SH-SY5Y (cell line): Measurements from ENCODE around the gene MFSD2B.

ENCODE experiments used
- GATA2 ChIP-seq: IDR thresholded peaks from 2 replicates; pipeline ENCODE4 v1.6.1; 2011; ENCODE audit warnings: mild to moderate bottlenecking, low read depth, low read length
- GATA3 ChIP-seq: IDR thresholded peaks from 2 replicates; pipeline ENCODE4 v1.6.1; 2011; ENCODE audit warnings: low read depth, mild to moderate bottlenecking, low read length, moderate library complexity

MFSD2B gene

GRCh38 chr2:24012521-24013188 is 2.8 kb downstream of the MFSD2B start:
- TF ChIP-seq GATA2 (no peak), GATA3 (no peak)

GRCh38 chr2:24015562-24016375 is 5.9 kb downstream of the MFSD2B start:
- TF ChIP-seq GATA2, result no peak
- no peak for TF ChIP-seq GATA3

- no peak for TF ChIP-seq GATA2
These were observed 6.5 kb downstream of the MFSD2B start for GRCh38 chr2:24016376-24016761.

- TF ChIP-seq GATA2 (no peak), GATA3 (no peak)
These were observed 7.2 kb downstream of the MFSD2B start for GRCh38 chr2:24016853-24017703.

- TF ChIP-seq GATA2 (no peak), GATA3 (no peak)
These were observed 7.8 kb downstream of the MFSD2B start for GRCh38 chr2:24017711-24018110.

GRCh38 chr2:24018241-24018640 is 8.4 kb downstream of the MFSD2B start:
- TF ChIP-seq GATA3, result no peak
- TF ChIP-seq GATA2, result no peak

GRCh38 chr2:24019729-24020128 is 9.8 kb downstream of the MFSD2B start:
- TF ChIP-seq GATA2 (no peak), GATA3 (no peak)

- TF ChIP-seq GATA3 (no peak), GATA2 (no peak)
These were observed 10.4 kb downstream of the MFSD2B start for GRCh38 chr2:24020244-24020643.

- TF ChIP-seq GATA2 (no peak), GATA3 (no peak)
These were observed 11.5 kb downstream of the MFSD2B start for GRCh38 chr2:24021122-24021998.

- TF ChIP-seq GATA2, result no peak
- no peak for TF ChIP-seq GATA3
These were observed 12.6 kb downstream of the MFSD2B start for GRCh38 chr2:24022324-24022974.

- TF ChIP-seq GATA2 (no peak), GATA3 (no peak)
These were observed 13.2 kb downstream of the MFSD2B start for GRCh38 chr2:24022975-24023575.

- TF ChIP-seq GATA3 (no peak), GATA2 (no peak)
These were observed 14.1 kb downstream of the MFSD2B start for GRCh38 chr2:24024018-24024417.

- TF ChIP-seq GATA2 (no peak), GATA3 (no peak)
These were observed 15.2 kb downstream of the MFSD2B start for GRCh38 chr2:24024996-24025663.
